ENCODE measurements around the gene DHX29.

The DHX29 gene

GRCh38 chr5:55231029-55231918, 76.2 kb downstream of the DHX29 start:
- Histone ChIP-seq H3K4me1 (no peaks in the 10 kb centered on the region), H3K9me3 (no peaks in the 10 kb centered on the region), H3K4me3 (ENCODE audit: low read depth, low read length) (peak overlapping the region; percentile 18), H3K27me3 (peaks cover 88% of the 10 kb centered on the region), H3K36me3 (no peaks in the 10 kb centered on the region)
- TF ChIP-seq CTCF (IDR thresholded peaks at IDR 0.05; ENCODE audit: low read depth, low read length): no peak
- DNase-seq: peak; percentile 49

- TF ChIP-seq CTCF (IDR thresholded peaks at IDR 0.05; ENCODE audit: low read depth, low read length): no peak
- DNase-seq: no peak
- Histone ChIP-seq H3K27me3 (peaks cover 99% of the 10 kb centered on the region), H3K36me3 (no peaks in the 10 kb centered on the region), H3K4me1 (no peaks in the 10 kb centered on the region), H3K9me3 (no peaks in the 10 kb centered on the region), H3K4me3 (ENCODE audit: low read depth, low read length) (no peak overlapping the region)
Observed at GRCh38 chr5:55230086-55230629, 77.3 kb downstream of the DHX29 start.

DNA sequence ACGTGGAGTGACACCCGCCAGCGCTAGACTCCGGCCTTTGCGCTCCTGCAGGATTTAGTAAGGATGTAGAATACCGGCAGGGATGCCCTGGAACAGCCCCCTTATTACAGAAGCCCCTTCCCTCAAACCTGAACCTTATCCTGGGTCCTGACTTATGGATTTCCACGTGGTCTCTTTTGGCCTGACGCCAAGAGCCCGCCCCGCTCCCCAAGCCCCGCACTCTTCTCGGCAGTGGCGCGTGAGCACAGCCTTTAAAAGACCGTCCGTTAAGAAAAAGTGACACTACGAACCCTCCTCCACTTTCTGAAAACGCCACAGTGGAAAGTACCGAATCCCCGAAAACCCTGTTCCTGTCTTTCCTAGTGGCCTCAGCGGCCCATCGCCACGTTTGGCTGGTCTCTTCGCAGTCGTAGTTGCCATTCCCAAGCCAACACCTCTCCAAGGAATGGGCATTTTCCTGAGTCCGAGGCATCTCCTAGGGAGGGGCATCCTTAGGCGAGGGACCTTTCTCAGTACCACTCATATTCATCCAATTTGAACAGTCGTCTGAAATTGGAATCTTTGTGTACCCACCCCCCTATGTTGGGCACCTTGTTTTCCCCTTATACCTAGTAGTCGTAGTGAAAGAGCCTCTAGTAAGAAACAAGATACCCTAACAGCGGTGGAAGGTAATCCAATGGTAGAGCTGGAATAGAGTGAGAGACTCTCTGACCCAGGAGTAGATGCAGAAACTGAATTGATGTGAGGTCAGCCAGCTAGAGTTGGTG, 79.6 kb downstream of the DHX29 start:
- Histone ChIP-seq H3K4me1 (no peaks in the 10 kb centered on the region), H3K4me3 (ENCODE audit: low read depth, low read length) (peak overlapping the region; percentile 54), H3K36me3 (no peaks in the 10 kb centered on the region), H3K27me3 (peaks cover 100% of the 10 kb centered on the region), H3K9me3 (no peaks in the 10 kb centered on the region)
- no peak for DNase-seq
- TF ChIP-seq CTCF (IDR thresholded peaks at IDR 0.05; ENCODE audit: low read depth, low read length): no peak

- peaks cover 100% of the 10 kb centered on the region for H3K27me3 ChIP-seq
- peak; percentile 60 for DNase-seq
- H3K36me3 ChIP-seq: no peaks in the 10 kb centered on the region
- H3K4me3 ChIP-seq (ENCODE audit: low read depth, low read length): peak within 1 kb of the TSS; percentile 54
- H3K4me1 ChIP-seq: no peaks in the 10 kb centered on the region
- no peaks in the 10 kb centered on the region for H3K9me3 ChIP-seq
- no peak for TF ChIP-seq CTCF (IDR thresholded peaks at IDR 0.05; ENCODE audit: low read depth, low read length)
Observed at GRCh38 chr5:55226934-55227663, 80.4 kb downstream of the DHX29 start, which contains the start of gene MCIDAS. Gene MCIDAS (minus strand): TSS chr5:55227315. CDS start chr5:55227138, 177 bp downstream.

GRCh38 chr5:55226027-55226933, 81.2 kb downstream of the DHX29 start:
- peak overlapping the region; percentile 54 for H3K4me3 ChIP-seq (ENCODE audit: low read depth, low read length)
- peak; percentile 86 for TF ChIP-seq CTCF (IDR thresholded peaks at IDR 0.05; ENCODE audit: low read depth, low read length)
- H3K36me3 ChIP-seq: no peaks in the 10 kb centered on the region
- no peaks in the 10 kb centered on the region for H3K9me3 ChIP-seq
- no peaks in the 10 kb centered on the region for H3K4me1 ChIP-seq
- DNase-seq: peak; percentile 89
- H3K27me3 ChIP-seq: peaks cover 98% of the 10 kb centered on the region

Measured in BE2C (cell line).